Measurements from ENCODE around the gene EPB41L4B. TPM values are rescaled to one million over a fixed set of nuclear protein-coding genes. Genes with fewer than 3 reads are reported as not detected.

Gene EPB41L4B
- total and polyA plus RNA-seq, 2 of the 4 experiments (the other 2 are of a cell fraction), result 0.36 to 0.54 TPM

GRCh38 chr9:109269839-109270238 lies 51.0 kb downstream of the EPB41L4B start:
- POLR2A ChIA-PET (ENCODE audit: unreplicated experiment), result no interaction called here
- H3K4me2 ChIP-seq (ENCODE audit: low read depth, low read length), result no peak overlapping the region
- 0 out of 2 replicates have a peak, but pooled peaks cover 3% of the 10 kb centered on the region for H3K9me3 ChIP-seq (ENCODE audit: control insufficient read depth, insufficient read depth, low read length)
- peaks cover 9% of the 10 kb centered on the region for H3K27me3 ChIP-seq (ENCODE audit: control insufficient read depth, insufficient read depth, low read length)
- no peak overlapping the region for H4K91ac ChIP-seq (ENCODE audit: insufficient read depth, low read depth, low read length)
- H3K14ac ChIP-seq (replicated peaks; ENCODE audit: low read depth, low read length), result no peak overlapping the region
- BruUV-seq (replicated peaks), result no TSS peak
- H4K5ac ChIP-seq (ENCODE audit: low read depth, low read length), result no peak overlapping the region
- in situ Hi-C loops (cut with MboI; ENCODE audit: low sequenced_read_pairs) (no loop called here), dilution Hi-C loops (cut with HindIII; ENCODE audit: low sequenced_read_pairs, unreplicated experiment) (no loop called here), intact Hi-C loops (cut with micrococcal nuclease) (loop anchor here (10.0 kb wide), 1 partner anchor 55 kb away; no protein-coding TSS in a partner anchor)
- H2BK5ac ChIP-seq (ENCODE audit: low read depth, low read length, poor library complexity, severe bottlenecking), result no peak overlapping the region
- H3K56ac ChIP-seq (ENCODE audit: extremely low read depth, insufficient read depth, low read length), result no peak overlapping the region
- H3K4ac ChIP-seq (ENCODE audit: low read depth, low read length), result no peak overlapping the region
- H2BK20ac ChIP-seq (ENCODE audit: low read depth, low read length), result no peak overlapping the region
- ATAC-seq (ENCODE audit: low read depth) (no peak), DNase-seq (no peak)
- no peaks in the 10 kb centered on the region for H3K4me1 ChIP-seq (ENCODE audit: control insufficient read depth, insufficient read depth, low read length)
- H4K20me1 ChIP-seq (ENCODE audit: insufficient read depth, low read length), result no peaks in the 10 kb centered on the region
- no peak overlapping the region for H2AFZ ChIP-seq (replicated peaks; ENCODE audit: low read length, poor library complexity)
- no peak overlapping the region for H2BK120ac ChIP-seq (ENCODE audit: low read depth, low read length)
- WGBS, 2 experiments (ENCODE audit: extremely low coverage in 2 of 2, insufficient read length in 1 of 2), result 0% methylated on average over 1 of the region's 5 CpGs; no CpG with 5 or more reads in 1 of the 2 experiments
- TF ChIP-seq USF2 (IDR thresholded peaks at IDR 0.05; ENCODE audit: low read depth, low read length) (no peak), MAZ (IDR thresholded peaks at IDR 0.05; ENCODE audit: borderline replicate concordance, low read depth, low read length) (no peak), RFX5 (IDR thresholded peaks at IDR 0.05; ENCODE audit: low read depth, low read length) (no peak), POLR2A (IDR thresholded peaks at IDR 0.05; ENCODE audit: low read depth, low read length) (no peak), BHLHE40 (IDR thresholded peaks at IDR 0.05; ENCODE audit: low read depth, low read length) (no peak), MXI1 (IDR thresholded peaks at IDR 0.05; ENCODE audit: borderline replicate concordance, low read depth, low read length) (no peak)
- H3K9ac ChIP-seq (ENCODE audit: low read depth, low read length), result no peak overlapping the region
- H2AK5ac ChIP-seq (ENCODE audit: low read depth, low read length), result no peak overlapping the region
- no peak overlapping the region for H2BK15ac ChIP-seq (ENCODE audit: low read depth, low read length)
- H3K23ac ChIP-seq (ENCODE audit: low read depth, low read length), result no peak overlapping the region
- H4K8ac ChIP-seq (ENCODE audit: low read depth in 2 of 2, low read length in 2 of 2), result no peak overlapping the region
- no peaks in the 10 kb centered on the region for H3K9me1 ChIP-seq (ENCODE audit: insufficient read depth, low read length)
- no peak overlapping the region for H3K18ac ChIP-seq (ENCODE audit: low read depth, low read length)
- CTCF ChIA-PET, result no interaction called here
- no peak overlapping the region for H3K27ac ChIP-seq (ENCODE audit: insufficient read depth, low read length)
- no peak overlapping the region for H3K4me3 ChIP-seq (ENCODE audit: insufficient read depth, low read depth, low read length)
- no peaks in the 10 kb centered on the region for H3K36me3 ChIP-seq (ENCODE audit: control insufficient read depth, insufficient read depth, low read length)
- H2AK9ac ChIP-seq (replicated peaks; ENCODE audit: low read depth, low read length, poor library complexity), result no peak overlapping the region
- no peaks in the 10 kb centered on the region for H3K79me1 ChIP-seq (ENCODE audit: low read depth in 1 of 2, low read length in 2 of 2)

Data from IMR-90 (cell line).